KMS-11 (cell line): ENCODE results near the gene PIGR.

Experiments used
- H2AFZ ChIP-seq: fragments of 200-600 bp; sonication (generic); 2 replicates; pipeline ENCODE4 v1.6.1; 2016; ENCODE audit warnings: antibody characterized with exemption, mixed run types, low read depth
- H3K27ac ChIP-seq: fragments of 200-600 bp; sonication (generic); 2 replicates; pipeline ENCODE4 v1.6.1; 2016; ENCODE audit warnings: mild to moderate bottlenecking, mixed run types
- H3K27me3 ChIP-seq: fragments of 200-600 bp; sonication (generic); 2 replicates; pipeline ENCODE4 v1.6.1; 2017; ENCODE audit warnings: mild to moderate bottlenecking, low read depth, mixed run types, moderate library complexity; ENCODE audit not compliant: insufficient read depth
- H3K36me3 ChIP-seq: fragments of 200-600 bp; sonication (generic); 2 replicates; pipeline ENCODE4 v1.6.1; 2017; ENCODE audit warnings: mild to moderate bottlenecking, mixed run types; ENCODE audit not compliant: insufficient read depth
- H3K4me1 ChIP-seq: fragments of 200-600 bp; sonication (generic); 2 replicates; pipeline ENCODE4 v1.6.1; 2016; ENCODE audit warnings: mild to moderate bottlenecking, low read depth, mixed run types; ENCODE audit not compliant: poor library complexity, severe bottlenecking
- H3K4me2 ChIP-seq: fragments of 200-600 bp; sonication (generic); 2 replicates; pipeline ENCODE4 v1.7.0; 2016; ENCODE audit warnings: mild to moderate bottlenecking, mixed run types
- H3K4me3 ChIP-seq: fragments of 200-600 bp; sonication (generic); IDR thresholded peaks from 2 replicates; pipeline ENCODE4 v1.6.1; 2017; ENCODE audit warnings: low read depth, low read length, mixed read lengths; ENCODE audit not compliant: insufficient read depth
- H3K79me2 ChIP-seq: fragments of 200-600 bp; sonication (generic); 2 replicates; pipeline ENCODE4 v1.6.1; 2016; ENCODE audit warnings: low read depth, mixed run types; ENCODE audit not compliant: insufficient read depth
- H3K9ac ChIP-seq: fragments of 200-600 bp; sonication (generic); 2 replicates; pipeline ENCODE4 v1.6.1; 2016; ENCODE audit warnings: mild to moderate bottlenecking, mixed run types
- H4K20me1 ChIP-seq: fragments of 200-600 bp; sonication (generic); 2 replicates; pipeline ENCODE4 v1.6.1; 2016; ENCODE audit warnings: mild to moderate bottlenecking, mixed run types; ENCODE audit not compliant: insufficient read depth
- CTCF ChIP-seq: fragments of 200-600 bp; sonication (generic); conservative IDR thresholded peaks from 2 replicates; pipeline ENCODE4 v1.6.1; 2017; ENCODE audit warnings: low read depth, mild to moderate bottlenecking, antibody characterized with exemption, low read length, moderate library complexity, mixed read lengths

PIGR gene

GRCh38 chr1:206891412-206891811, 54.9 kb downstream of the PIGR start:
- Histone ChIP-seq H3K79me2 (no peaks in the 10 kb centered on the region), H3K4me2 (no peak overlapping the region), H3K27ac (no peak overlapping the region), H3K27me3 (no peaks in the 10 kb centered on the region; the same call in 1 of the 2 replicates), H3K4me1 (peaks cover 8% of the 10 kb centered on the region), H2AFZ (no peak overlapping the region), H3K4me3 (no peak overlapping the region), H3K36me3 (no peaks in the 10 kb centered on the region), H4K20me1 (no peaks in the 10 kb centered on the region), H3K9ac (no peak overlapping the region)
- no peak for TF ChIP-seq CTCF

- no peaks in the 10 kb centered on the region for H4K20me1 ChIP-seq
- H3K36me3 ChIP-seq = no peaks in the 10 kb centered on the region
- H3K27me3 ChIP-seq = no peaks in the 10 kb centered on the region; the same call in 1 of the 2 replicates
- H3K9ac ChIP-seq = no peak overlapping the region
- no peaks in the 10 kb centered on the region for H3K79me2 ChIP-seq
- no peak overlapping the region for H3K4me3 ChIP-seq
- H3K4me1 ChIP-seq = peaks cover 8% of the 10 kb centered on the region
- H3K4me2 ChIP-seq = no peak overlapping the region
- no peak for TF ChIP-seq CTCF
- H3K27ac ChIP-seq = no peak overlapping the region
- H2AFZ ChIP-seq = no peak overlapping the region
These were observed 55.9 kb downstream of the PIGR start for GRCh38 chr1:206890125-206891060.

GRCh38 chr1:206887701-206888100, 58.6 kb downstream of the PIGR start:
- Histone ChIP-seq H3K4me1 (peaks cover 19% of the 10 kb centered on the region), H3K4me2 (no peak overlapping the region), H4K20me1 (no peaks in the 10 kb centered on the region), H3K27ac (no peak overlapping the region), H3K4me3 (no peak overlapping the region), H3K36me3 (no peaks in the 10 kb centered on the region), H3K27me3 (no peaks in the 10 kb centered on the region), H2AFZ (no peak overlapping the region), H3K9ac (no peak overlapping the region), H3K79me2 (no peaks in the 10 kb centered on the region)
- TF ChIP-seq CTCF = no peak

- Histone ChIP-seq H3K79me2 (no peaks in the 10 kb centered on the region), H3K36me3 (no peaks in the 10 kb centered on the region), H3K4me3 (no peak overlapping the region), H2AFZ (no peak overlapping the region), H3K4me2 (no peak overlapping the region), H4K20me1 (no peaks in the 10 kb centered on the region), H3K27me3 (no peaks in the 10 kb centered on the region), H3K27ac (no peak overlapping the region), H3K4me1 (peaks cover 22% of the 10 kb centered on the region), H3K9ac (no peak overlapping the region)
- no peak for TF ChIP-seq CTCF
These were observed 59.4 kb downstream of the PIGR start for GRCh38 chr1:206886831-206887230.
